ENCODE measurements around the gene DCTPP1.

DNA sequence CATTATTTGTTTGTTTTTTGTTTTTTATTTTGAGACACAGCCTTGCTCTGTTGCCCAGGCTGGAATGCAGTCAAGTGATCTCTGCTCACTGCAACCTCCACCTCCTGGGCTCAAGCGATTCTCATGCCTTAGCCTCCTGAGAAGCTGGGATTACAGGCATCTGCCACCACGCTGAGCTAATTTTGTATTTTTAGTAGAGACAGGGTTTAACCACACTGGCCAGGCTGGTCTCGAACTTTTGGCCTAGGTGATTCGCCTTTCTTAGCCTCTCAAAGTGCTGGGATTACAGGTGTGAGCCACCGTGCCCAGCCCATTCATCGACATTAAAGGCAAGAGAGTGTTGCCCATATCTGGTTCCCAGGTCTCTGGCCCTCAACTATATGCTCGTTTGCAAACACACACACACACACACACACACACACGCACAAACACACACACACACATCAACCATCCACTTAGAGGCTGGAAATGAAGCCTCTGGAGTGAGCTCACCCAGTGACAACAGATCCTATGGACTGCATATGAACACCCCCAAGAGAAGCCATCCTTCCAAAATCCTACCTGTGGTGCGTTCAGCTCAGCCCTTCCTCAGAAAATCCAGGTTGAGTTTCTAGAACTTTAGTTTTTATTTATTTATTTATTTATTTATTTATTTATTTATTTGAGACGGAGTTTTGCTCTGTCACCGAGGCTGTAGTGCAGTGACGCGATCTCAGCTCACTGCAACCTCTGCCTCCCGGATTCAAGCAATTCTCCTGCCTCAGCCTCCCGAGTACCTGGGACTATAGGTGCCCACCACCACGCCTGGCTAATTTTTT lies 28.1 kb upstream of the DCTPP1 start:
- TF ChIP-seq, protein P1, sequence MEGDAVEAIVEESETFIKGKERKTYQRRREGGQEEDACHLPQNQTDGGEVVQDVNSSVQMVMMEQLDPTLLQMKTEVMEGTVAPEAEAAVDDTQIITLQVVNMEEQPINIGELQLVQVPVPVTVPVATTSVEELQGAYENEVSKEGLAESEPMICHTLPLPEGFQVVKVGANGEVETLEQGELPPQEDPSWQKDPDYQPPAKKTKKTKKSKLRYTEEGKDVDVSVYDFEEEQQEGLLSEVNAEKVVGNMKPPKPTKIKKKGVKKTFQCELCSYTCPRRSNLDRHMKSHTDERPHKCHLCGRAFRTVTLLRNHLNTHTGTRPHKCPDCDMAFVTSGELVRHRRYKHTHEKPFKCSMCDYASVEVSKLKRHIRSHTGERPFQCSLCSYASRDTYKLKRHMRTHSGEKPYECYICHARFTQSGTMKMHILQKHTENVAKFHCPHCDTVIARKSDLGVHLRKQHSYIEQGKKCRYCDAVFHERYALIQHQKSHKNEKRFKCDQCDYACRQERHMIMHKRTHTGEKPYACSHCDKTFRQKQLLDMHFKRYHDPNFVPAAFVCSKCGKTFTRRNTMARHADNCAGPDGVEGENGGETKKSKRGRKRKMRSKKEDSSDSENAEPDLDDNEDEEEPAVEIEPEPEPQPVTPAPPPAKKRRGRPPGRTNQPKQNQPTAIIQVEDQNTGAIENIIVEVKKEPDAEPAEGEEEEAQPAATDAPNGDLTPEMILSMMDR (IDR thresholded peaks at IDR 0.05) = no peak
- TF ChIP-seq POLR2A (IDR thresholded peaks at IDR 0.05) = no peak

Data from lower leg skin (tissue), 3 donors.